ENCODE measurements around the gene PEAK1. TPM values are rescaled to one million over a fixed set of nuclear protein-coding genes. Genes with fewer than 3 reads are reported as not detected.

Gene PEAK1
- total RNA-seq, 4 donors from 2014 or later, result 78.3 to 112 (median 95.2) TPM

- Histone ChIP-seq H3K27ac (no peak overlapping the region), H3K4me1 (no peaks in the 10 kb centered on the region), H3K36me3 (no peaks in the 10 kb centered on the region), H3K9me3 (no peaks in the 10 kb centered on the region), H3K27me3 (no peaks in the 10 kb centered on the region), H3K4me3 (no peak overlapping the region)
- no peak for DNase-seq (ENCODE audit: low spot score in 2 of 2)
- TF ChIP-seq CTCF (IDR thresholded peaks at IDR 0.05) (no peak), POLR2A (IDR thresholded peaks at IDR 0.05) (no peak), EP300 (IDR thresholded peaks at IDR 0.05) (no peak)
- WGBS, 2 donors, result 72 to 93% methylated on average over 5 of the region's 5 CpGs
Measured at GRCh38 chr15:77097921-77098320, 322.0 kb downstream of the PEAK1 start.

GRCh38 chr15:77097248-77097721 lies 322.6 kb downstream of the PEAK1 start:
- Histone ChIP-seq H3K27me3 (no peaks in the 10 kb centered on the region), H3K9me3 (no peaks in the 10 kb centered on the region), H3K4me3 (no peak overlapping the region), H3K27ac (no peak overlapping the region), H3K4me1 (no peaks in the 10 kb centered on the region), H3K36me3 (no peaks in the 10 kb centered on the region)
- no peak for TF ChIP-seq POLR2A (IDR thresholded peaks at IDR 0.05)
- TF ChIP-seq CTCF (IDR thresholded peaks at IDR 0.05), result no peak
- TF ChIP-seq EP300 (IDR thresholded peaks at IDR 0.05), result no peak
- 77 to 80% methylated on average over 7 of the region's 7 CpGs for WGBS, 2 donors
- DNase-seq (ENCODE audit: low spot score in 2 of 2), result no peak

- no peak for TF ChIP-seq EP300 (IDR thresholded peaks at IDR 0.05)
- no peak for TF ChIP-seq CTCF (IDR thresholded peaks at IDR 0.05)
- no peak for TF ChIP-seq POLR2A (IDR thresholded peaks at IDR 0.05)
- DNase-seq (ENCODE audit: low spot score in 2 of 2), result no peak
- 87 to 95% methylated on average over 6 to 7 of the region's 7 CpGs for WGBS, 2 donors
- Histone ChIP-seq H3K36me3 (no peaks in the 10 kb centered on the region), H3K9me3 (no peaks in the 10 kb centered on the region), H3K27ac (no peak overlapping the region), H3K27me3 (no peaks in the 10 kb centered on the region), H3K4me3 (no peak overlapping the region), H3K4me1 (no peaks in the 10 kb centered on the region)
Measured at GRCh38 chr15:77096541-77096940, 323.4 kb downstream of the PEAK1 start.

- H3K36me3 ChIP-seq, result no peaks in the 10 kb centered on the region
- H3K27me3 ChIP-seq, result no peaks in the 10 kb centered on the region
- H3K4me1 ChIP-seq, result no peaks in the 10 kb centered on the region
- no peak for DNase-seq (ENCODE audit: low spot score in 2 of 2)
- no peak overlapping the region for H3K27ac ChIP-seq
- no peak overlapping the region for H3K4me3 ChIP-seq
- 73 to 77% methylated on average over 4 of the region's 4 CpGs for WGBS, 2 donors
- no peaks in the 10 kb centered on the region for H3K9me3 ChIP-seq
- TF ChIP-seq CTCF (IDR thresholded peaks at IDR 0.05) (no peak), EP300 (IDR thresholded peaks at IDR 0.05) (no peak)
Measured at GRCh38 chr15:77096138-77096537, 323.8 kb downstream of the PEAK1 start.

- no peak overlapping the region for H3K4me3 ChIP-seq
- H3K36me3 ChIP-seq, result no peaks in the 10 kb centered on the region
- WGBS, 2 donors, result 79 to 88% methylated on average over 11 of the region's 11 CpGs
- no peak for TF ChIP-seq CTCF (IDR thresholded peaks at IDR 0.05)
- no peak for TF ChIP-seq POLR2A (IDR thresholded peaks at IDR 0.05)
- no peak for TF ChIP-seq EP300 (IDR thresholded peaks at IDR 0.05)
- H3K27ac ChIP-seq, result no peak overlapping the region
- no peaks in the 10 kb centered on the region for H3K4me1 ChIP-seq
- H3K27me3 ChIP-seq, result no peaks in the 10 kb centered on the region
- no peak for DNase-seq (ENCODE audit: low spot score in 2 of 2)
- no peaks in the 10 kb centered on the region for H3K9me3 ChIP-seq
Measured at GRCh38 chr15:77094397-77095030, 325.4 kb downstream of the PEAK1 start.
